ENCODE data around the gene MAN1A1. TPM values are rescaled to one million over a fixed set of nuclear protein-coding genes. Genes with fewer than 3 reads are reported as not detected.
A peak's percentile ranks its signal among the peaks of the same experiment; 100 is the strongest.

Gene MAN1A1
- total and polyA plus RNA-seq, 2 of the 4 experiments (the other 2 are of a cell fraction): 5.9 to 6.4 TPM

- Histone ChIP-seq H4K91ac (ENCODE audit: insufficient read depth, low read depth, low read length) (no peak overlapping the region; the same call in 1 of the 2 replicates), H4K20me1 (ENCODE audit: insufficient read depth, low read length) (no peaks in the 10 kb centered on the region), H3K27me3 (ENCODE audit: control insufficient read depth, insufficient read depth, low read length) (no peaks in the 10 kb centered on the region), H2AK9ac (replicated peaks; ENCODE audit: low read depth, low read length, poor library complexity) (peak overlapping the region; percentile 1), H3K4me3 (ENCODE audit: insufficient read depth, low read depth, low read length) (no peak overlapping the region), H3K9me3 (ENCODE audit: control insufficient read depth, insufficient read depth, low read length) (no peaks in the 10 kb centered on the region), H3K4me2 (ENCODE audit: low read depth, low read length) (peak overlapping the region; percentile 0; the same call in 1 of the 2 replicates), H2BK120ac (ENCODE audit: low read depth, low read length) (peak overlapping the region; percentile 72), H4K5ac (ENCODE audit: low read depth, low read length) (no peak overlapping the region), H2BK5ac (ENCODE audit: low read depth, low read length, poor library complexity, severe bottlenecking) (no peak overlapping the region), H3K27ac (ENCODE audit: insufficient read depth, low read length) (no peak overlapping the region), H3K23ac (ENCODE audit: low read depth, low read length) (no peak overlapping the region; the same call in 1 of the 2 replicates), H3K4ac (ENCODE audit: low read depth, low read length) (peak overlapping the region; percentile 29), H3K36me3 (ENCODE audit: control insufficient read depth, insufficient read depth, low read length) (no peaks in the 10 kb centered on the region), H3K18ac (ENCODE audit: low read depth, low read length) (no peak overlapping the region; the same call in 1 of the 2 replicates), H3K79me1 (ENCODE audit: low read depth in 1 of 2, low read length in 2 of 2) (no peaks in the 10 kb centered on the region), H3K9ac (ENCODE audit: low read depth, low read length) (no peak overlapping the region), H3K4me1 (ENCODE audit: control insufficient read depth, insufficient read depth, low read length) (peaks cover 16% of the 10 kb centered on the region), H3K9me1 (ENCODE audit: insufficient read depth, low read length) (peaks cover 8% of the 10 kb centered on the region), H2AFZ (replicated peaks; ENCODE audit: low read length, poor library complexity) (peak overlapping the region; percentile 9), H2BK20ac (ENCODE audit: low read depth, low read length) (peak overlapping the region; percentile 28; the same call in 1 of the 2 replicates), H4K8ac (ENCODE audit: low read depth in 2 of 2, low read length in 2 of 2) (no peak overlapping the region), H3K56ac (ENCODE audit: extremely low read depth, insufficient read depth, low read length) (no peak overlapping the region), H2AK5ac (ENCODE audit: low read depth, low read length) (peak overlapping the region; percentile 31; the same call in 1 of the 2 replicates), H3K14ac (replicated peaks; ENCODE audit: low read depth, low read length) (peak overlapping the region; percentile 18; the same call in 1 of the 2 replicates), H2BK15ac (ENCODE audit: low read depth, low read length) (peak overlapping the region; percentile 74; the same call in 1 of the 3 replicates)
- in situ Hi-C loops (cut with MboI; ENCODE audit: low sequenced_read_pairs) (no loop called here), intact Hi-C loops (cut with micrococcal nuclease) (loop anchor here (1.0 to 10.0 kb wide), 6 partner anchors 201 to 1907 kb away; partner anchors contain the start of gene MAN1A1), dilution Hi-C loops (cut with HindIII; ENCODE audit: low sequenced_read_pairs, unreplicated experiment) (no loop called here)
- POLR2A ChIA-PET (ENCODE audit: unreplicated experiment): no interaction called here
- peak; percentile 44 for ATAC-seq (ENCODE audit: low read depth)
- DNase-seq: peak; percentile 83
- WGBS, 2 experiments (ENCODE audit: extremely low coverage in 2 of 2, insufficient read length in 1 of 2): 25% methylated on average over 2 of the region's 5 CpGs; no CpG with 5 or more reads in 1 of the 2 experiments
- CTCF ChIA-PET: interaction anchor here (0.6 to 1.8 kb wide), 11 partner anchors 9 to 397 kb away, joined by 3 to 6 read pairs (median 3); no protein-coding TSS in a partner anchor
- no TSS peak for BruUV-seq (replicated peaks)
- TF ChIP-seq SMC3 (IDR thresholded peaks at IDR 0.05; ENCODE audit: low read depth, low read length): peak; percentile 75
- TF ChIP-seq, protein P1, sequence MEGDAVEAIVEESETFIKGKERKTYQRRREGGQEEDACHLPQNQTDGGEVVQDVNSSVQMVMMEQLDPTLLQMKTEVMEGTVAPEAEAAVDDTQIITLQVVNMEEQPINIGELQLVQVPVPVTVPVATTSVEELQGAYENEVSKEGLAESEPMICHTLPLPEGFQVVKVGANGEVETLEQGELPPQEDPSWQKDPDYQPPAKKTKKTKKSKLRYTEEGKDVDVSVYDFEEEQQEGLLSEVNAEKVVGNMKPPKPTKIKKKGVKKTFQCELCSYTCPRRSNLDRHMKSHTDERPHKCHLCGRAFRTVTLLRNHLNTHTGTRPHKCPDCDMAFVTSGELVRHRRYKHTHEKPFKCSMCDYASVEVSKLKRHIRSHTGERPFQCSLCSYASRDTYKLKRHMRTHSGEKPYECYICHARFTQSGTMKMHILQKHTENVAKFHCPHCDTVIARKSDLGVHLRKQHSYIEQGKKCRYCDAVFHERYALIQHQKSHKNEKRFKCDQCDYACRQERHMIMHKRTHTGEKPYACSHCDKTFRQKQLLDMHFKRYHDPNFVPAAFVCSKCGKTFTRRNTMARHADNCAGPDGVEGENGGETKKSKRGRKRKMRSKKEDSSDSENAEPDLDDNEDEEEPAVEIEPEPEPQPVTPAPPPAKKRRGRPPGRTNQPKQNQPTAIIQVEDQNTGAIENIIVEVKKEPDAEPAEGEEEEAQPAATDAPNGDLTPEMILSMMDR (conservative IDR thresholded peaks at IDR 0.05; ENCODE audit: low read depth, low read length): peak; percentile 87
- TF ChIP-seq RFX5 (IDR thresholded peaks at IDR 0.05; ENCODE audit: low read depth, low read length): no peak
- TF ChIP-seq POLR2A (IDR thresholded peaks at IDR 0.05; ENCODE audit: low read depth, low read length): peak; percentile 47; the same call in 1 of the 2 replicates
- peak; percentile 97 for TF ChIP-seq RAD21 (IDR thresholded peaks at IDR 0.05; ENCODE audit: low read length)
- no peak for TF ChIP-seq BHLHE40 (IDR thresholded peaks at IDR 0.05; ENCODE audit: low read depth, low read length)
These were observed 201.3 kb downstream of the MAN1A1 start for GRCh38 chr6:119148098-119148824.
